ENCODE data around the gene EVX2. TPM values are rescaled to one million over a fixed set of nuclear protein-coding genes. Genes with fewer than 3 reads are reported as not detected.
A peak's percentile ranks its signal among the peaks of the same experiment; 100 is the strongest.

Gene EVX2
- total and polyA plus RNA-seq, 5 donors: not detected

- Histone ChIP-seq H3K27me3 (ENCODE audit: control insufficient read depth, insufficient read depth) (peaks cover 5% of the 10 kb centered on the region), H3K4me3 (ENCODE audit: low read length) (no peak overlapping the region), H3K4me1 (ENCODE audit: control insufficient read depth, insufficient read depth, low read length) (no peaks in the 10 kb centered on the region), H3K27ac (ENCODE audit: low read length) (no peak overlapping the region), H3K9me3 (ENCODE audit: control insufficient read depth, low read length) (no peaks in the 10 kb centered on the region)
- WGBS: 8% methylated on average over 25 of the region's 25 CpGs
- DNase-seq: peak in 1 of 3 donors; percentile 33
- intact Hi-C loops (cut with DNase I): no loop called here
- no peak for ATAC-seq
These were observed 22.2 kb upstream of the EVX2 start for GRCh38 chr2:176105730-176106580.

GRCh38 chr2:176105078-176105729 lies 21.4 kb upstream of the EVX2 start:
- no peak for ATAC-seq
- DNase-seq: no peak
- 5% methylated on average over 25 of the region's 25 CpGs for WGBS
- Histone ChIP-seq H3K4me1 (ENCODE audit: control insufficient read depth, insufficient read depth, low read length) (no peaks in the 10 kb centered on the region), H3K27ac (ENCODE audit: low read length) (no peak overlapping the region), H3K4me3 (ENCODE audit: low read length) (no peak overlapping the region), H3K9me3 (ENCODE audit: control insufficient read depth, low read length) (no peaks in the 10 kb centered on the region), H3K27me3 (ENCODE audit: control insufficient read depth, insufficient read depth) (no peaks in the 10 kb centered on the region)
- intact Hi-C loops (cut with DNase I): no loop called here

- Histone ChIP-seq H3K4me1 (ENCODE audit: control insufficient read depth, insufficient read depth, low read length) (no peaks in the 10 kb centered on the region), H3K27me3 (ENCODE audit: control insufficient read depth, insufficient read depth) (no peaks in the 10 kb centered on the region), H3K9me3 (ENCODE audit: control insufficient read depth, low read length) (no peaks in the 10 kb centered on the region), H3K27ac (ENCODE audit: low read length) (no peak overlapping the region), H3K4me3 (ENCODE audit: low read length) (no peak overlapping the region)
- DNase-seq: peak in 1 of 3 donors; percentile 47
- no peak for ATAC-seq
- 3% methylated on average over 56 of the region's 56 CpGs for WGBS
- intact Hi-C loops (cut with DNase I): no loop called here
These were observed 20.7 kb upstream of the EVX2 start for GRCh38 chr2:176104316-176105077.

- ATAC-seq (no peak), DNase-seq (no peak)
- no peaks in the 10 kb centered on the region for H3K9me3 ChIP-seq (ENCODE audit: control insufficient read depth, low read length)
- H3K27me3 ChIP-seq (ENCODE audit: control insufficient read depth, insufficient read depth): no peaks in the 10 kb centered on the region
- no peak overlapping the region for H3K4me3 ChIP-seq (ENCODE audit: low read length)
- intact Hi-C loops (cut with DNase I): no loop called here
- 5% methylated on average over 17 of the region's 17 CpGs for WGBS
- no peak overlapping the region for H3K27ac ChIP-seq (ENCODE audit: low read length)
- no peaks in the 10 kb centered on the region for H3K4me1 ChIP-seq (ENCODE audit: control insufficient read depth, insufficient read depth, low read length)
These were observed 20.1 kb upstream of the EVX2 start for GRCh38 chr2:176103742-176104315.

- no peak overlapping the region for H3K27ac ChIP-seq (ENCODE audit: low read length)
- no peaks in the 10 kb centered on the region for H3K9me3 ChIP-seq (ENCODE audit: control insufficient read depth, low read length)
- 27% methylated on average over 7 of the region's 7 CpGs for WGBS
These were observed 19.4 kb upstream of the EVX2 start for GRCh38 chr2:176103194-176103593.

GRCh38 chr2:176102309-176102866 lies 18.6 kb upstream of the EVX2 start:
- WGBS: 17% methylated on average over 7 of the region's 7 CpGs
- H3K4me1 ChIP-seq (ENCODE audit: control insufficient read depth, insufficient read depth, low read length): no peaks in the 10 kb centered on the region
- ATAC-seq: no peak
- no peaks in the 10 kb centered on the region for H3K27me3 ChIP-seq (ENCODE audit: control insufficient read depth, insufficient read depth)
- intact Hi-C loops (cut with DNase I): no loop called here
- H3K27ac ChIP-seq (ENCODE audit: low read length): no peak overlapping the region
- no peak for DNase-seq
- H3K4me3 ChIP-seq (ENCODE audit: low read length): no peak overlapping the region
- no peaks in the 10 kb centered on the region for H3K9me3 ChIP-seq (ENCODE audit: control insufficient read depth, low read length)

More at GRCh38 chr2:176103194-176103593, 19.4 kb upstream of the EVX2 start:
- Histone ChIP-seq H3K4me3 (ENCODE audit: low read length) (no peak overlapping the region), H3K27me3 (ENCODE audit: control insufficient read depth, insufficient read depth) (no peaks in the 10 kb centered on the region), H3K4me1 (ENCODE audit: control insufficient read depth, insufficient read depth, low read length) (no peaks in the 10 kb centered on the region)
- ATAC-seq (no peak), DNase-seq (no peak)
- intact Hi-C loops (cut with DNase I): no loop called here

- intact Hi-C loops (cut with DNase I): no loop called here
- no peak overlapping the region for H3K27ac ChIP-seq (ENCODE audit: low read length)
- H3K4me1 ChIP-seq (ENCODE audit: control insufficient read depth, insufficient read depth, low read length): no peaks in the 10 kb centered on the region
- H3K9me3 ChIP-seq (ENCODE audit: control insufficient read depth, low read length): no peaks in the 10 kb centered on the region
- H3K4me3 ChIP-seq (ENCODE audit: low read length): no peak overlapping the region
- WGBS: 29% methylated on average over 5 of the region's 5 CpGs
- ATAC-seq (no peak), DNase-seq (no peak)
- H3K27me3 ChIP-seq (ENCODE audit: control insufficient read depth, insufficient read depth): no peaks in the 10 kb centered on the region
These were observed 18.1 kb upstream of the EVX2 start for GRCh38 chr2:176101842-176102241.

- Histone ChIP-seq H3K9me3 (ENCODE audit: control insufficient read depth, low read length) (no peaks in the 10 kb centered on the region), H3K4me3 (ENCODE audit: low read length) (no peak overlapping the region), H3K27ac (ENCODE audit: low read length) (no peak overlapping the region), H3K27me3 (ENCODE audit: control insufficient read depth, insufficient read depth) (no peaks in the 10 kb centered on the region), H3K4me1 (ENCODE audit: control insufficient read depth, insufficient read depth, low read length) (no peaks in the 10 kb centered on the region)
- DNase-seq (no peak), ATAC-seq (no peak)
- intact Hi-C loops (cut with DNase I): no loop called here
- WGBS: 6% methylated on average over 2 of the region's 2 CpGs
These were observed 17.6 kb upstream of the EVX2 start for GRCh38 chr2:176101216-176101830.

- no peaks in the 10 kb centered on the region for H3K9me3 ChIP-seq (ENCODE audit: control insufficient read depth, low read length)
- WGBS: 9% methylated on average over 28 of the region's 28 CpGs
- no peak overlapping the region for H3K27ac ChIP-seq (ENCODE audit: low read length)
- no peak for ATAC-seq
- DNase-seq: no peak
- no peak overlapping the region for H3K4me3 ChIP-seq (ENCODE audit: low read length)
- H3K27me3 ChIP-seq (ENCODE audit: control insufficient read depth, insufficient read depth): peaks cover under 1% of the 10 kb centered on the region
- intact Hi-C loops (cut with DNase I): no loop called here
- no peaks in the 10 kb centered on the region for H3K4me1 ChIP-seq (ENCODE audit: control insufficient read depth, insufficient read depth, low read length)
These were observed 16.9 kb upstream of the EVX2 start for GRCh38 chr2:176100547-176101140.
